WTC11 (cell line): Measurements from ENCODE around the gene NFKB1. TPM values are rescaled to one million over a fixed set of nuclear protein-coding genes. Genes with fewer than 3 reads are reported as not detected.

Source experiments
- ATAC-seq: fragments of 200-7000 bp; cut with Tn5 transposase; 2 replicates; pipeline ENCODE4 v1.10.0; 2021; ENCODE audit warnings: mild to moderate bottlenecking, moderate library complexity
- CTCF ChIA-PET: fragments of 300-600 bp; sonication (Branson Sonifier 250); formaldehyde crosslinking; loops from one replicate; lab custom pipeline; 2021; ENCODE audit warnings: antibody characterized with exemption; lab: Charles Lee
- POLR2A ChIA-PET: fragments of 350-600 bp; sonication (Branson Sonifier 250); formaldehyde crosslinking; loops from one replicate; lab custom pipeline; 2021; ENCODE audit warnings: antibody characterized with exemption; lab: Charles Lee
- DNase-seq: peaks from one replicate; pipeline ENCODE4 v3.0.0; 2021; ENCODE audit warnings: low spot score
- H3K27ac Mint-ChIP-seq: 2 replicates; pipeline ENCODE4 v1.8.0; 2021; ENCODE audit warnings: mixed read lengths
- H3K27me3 Mint-ChIP-seq: 2 replicates; pipeline ENCODE4 v1.8.0; 2021; ENCODE audit warnings: low read depth, mild to moderate bottlenecking, moderate library complexity, mixed read lengths
- H3K36me3 Mint-ChIP-seq: 2 replicates; pipeline ENCODE4 v1.8.0; 2021; ENCODE audit warnings: mixed read lengths
- H3K4me1 Mint-ChIP-seq: 2 replicates; pipeline ENCODE4 v1.8.0; 2022; ENCODE audit warnings: mixed read lengths
- H3K4me3 Mint-ChIP-seq: 2 replicates; pipeline ENCODE4 v1.8.0; 2021; ENCODE audit warnings: mild to moderate bottlenecking, moderate library complexity, mixed read lengths
- H3K9me3 Mint-ChIP-seq: 2 replicates; pipeline ENCODE4 v1.8.0; 2021; ENCODE audit warnings: mixed read lengths
- CREB1 ChIP-seq: sonication (generic); formaldehyde crosslinking; IDR thresholded peaks from 2 replicates; pipeline ENCODE4 v1.8.0; 2023; ENCODE audit warnings: mild to moderate bottlenecking, missing genetic modification reagents
- ESRRA ChIP-seq: sonication (generic); formaldehyde crosslinking; IDR thresholded peaks from 2 replicates; pipeline ENCODE4 v1.8.1; 2022; ENCODE audit warnings: mild to moderate bottlenecking, missing genetic modification reagents, borderline replicate concordance
- GRHL2 ChIP-seq: fragments of 250-450 bp; sonication (Bioruptor Pico); IDR thresholded peaks from 2 replicates; pipeline ENCODE4 v1.8.0; 2022; ENCODE audit warnings: mild to moderate bottlenecking, moderate library complexity; ENCODE audit not compliant: insufficient replicate concordance, severe bottlenecking
- GTF2I ChIP-seq: fragments of 250-450 bp; sonication (Bioruptor Pico); conservative IDR thresholded peaks from 2 replicates; pipeline ENCODE4 v1.4.0; 2021; ENCODE audit warnings: mild to moderate bottlenecking
- IRF2 ChIP-seq: sonication (generic); formaldehyde crosslinking; IDR thresholded peaks from 2 replicates; pipeline ENCODE4 v1.8.0; 2022; ENCODE audit warnings: low read depth, missing genetic modification reagents, borderline replicate concordance
- MXD4 ChIP-seq: fragments of 250-450 bp; sonication (Bioruptor Pico); IDR thresholded peaks from 2 replicates; pipeline ENCODE4 v1.8.0; 2021; ENCODE audit warnings: mild to moderate bottlenecking, moderate library complexity, borderline replicate concordance
- NR3C1 ChIP-seq: sonication (generic); formaldehyde crosslinking; conservative IDR thresholded peaks from 2 replicates; pipeline ENCODE4 v1.8.1; 2023; ENCODE audit warnings: low read depth, mild to moderate bottlenecking, missing genetic modification reagents
- RELA ChIP-seq: sonication (generic); formaldehyde crosslinking; IDR thresholded peaks from 2 replicates; pipeline ENCODE4 v1.8.1; 2022; ENCODE audit warnings: missing genetic modification reagents, mild to moderate bottlenecking, borderline replicate concordance
- SMAD4 ChIP-seq: sonication (generic); formaldehyde crosslinking; IDR thresholded peaks from 2 replicates; pipeline ENCODE4 v1.8.0; 2022; ENCODE audit warnings: mild to moderate bottlenecking, missing genetic modification reagents
- ZNF232 ChIP-seq: sonication (generic); formaldehyde crosslinking; IDR thresholded peaks from 2 replicates; pipeline ENCODE4 v1.8.0; 2022; ENCODE audit warnings: mild to moderate bottlenecking, missing genetic modification reagents
- ZNF423 ChIP-seq: fragments of 250-450 bp; sonication (Bioruptor Pico); IDR thresholded peaks from 2 replicates; pipeline ENCODE4 v2.1.2; 2022; ENCODE audit warnings: mild to moderate bottlenecking, moderate library complexity
- total RNA-seq: library from RNA; stranded (reverse); gene quantifications from 3 replicates; pipeline ENCODE4 v1.2.3, GENCODE V29; 2021
- TF ChIP-seq, protein P1 (sequence below): sonication (generic); formaldehyde crosslinking; IDR thresholded peaks from 2 replicates; pipeline ENCODE4 v1.8.1; 2023; ENCODE audit warnings: mild to moderate bottlenecking, missing genetic modification reagents, moderate library complexity
- TF ChIP-seq, protein P2 (sequence below): fragments of 250-450 bp; sonication (Bioruptor Pico); IDR thresholded peaks from 2 replicates; pipeline ENCODE4 v1.8.0; 2021; ENCODE audit warnings: mild to moderate bottlenecking
- TF ChIP-seq, protein P3 (sequence below): sonication (generic); formaldehyde crosslinking; IDR thresholded peaks from 2 replicates; pipeline ENCODE4 v1.8.0; 2022; ENCODE audit warnings: mild to moderate bottlenecking, missing genetic modification reagents
- TF ChIP-seq, protein P4 (sequence below): fragments of 200-600 bp; IDR thresholded peaks from 2 replicates; pipeline ENCODE4 v1.8.0; 2022; ENCODE audit warnings: antibody characterized with exemption
- TF ChIP-seq, protein P5 (sequence below): sonication (generic); formaldehyde crosslinking; IDR thresholded peaks from 2 replicates; pipeline ENCODE4 v1.8.1; 2022; ENCODE audit warnings: mild to moderate bottlenecking, moderate library complexity, missing genetic modification reagents
- TF ChIP-seq, protein P6 (sequence below): fragments of 250-450 bp; sonication (Bioruptor Pico); IDR thresholded peaks from 2 replicates; pipeline ENCODE4 v1.9.0; 2021; ENCODE audit warnings: mild to moderate bottlenecking
- TF ChIP-seq, protein P7 (sequence below): sonication (generic); formaldehyde crosslinking; IDR thresholded peaks from 2 replicates; pipeline ENCODE4 v1.8.1; 2022; ENCODE audit warnings: low read depth, mild to moderate bottlenecking, moderate library complexity, missing genetic modification reagents, borderline replicate concordance
- TF ChIP-seq, protein P8 (sequence below): fragments of 250-450 bp; sonication (Bioruptor Pico); conservative IDR thresholded peaks from 2 replicates; pipeline ENCODE4 v1.9.0; 2021; ENCODE audit warnings: mild to moderate bottlenecking

The NFKB1 gene
- total RNA-seq, 1 experiment from 2014 or later, result 5.6 TPM

DNA sequence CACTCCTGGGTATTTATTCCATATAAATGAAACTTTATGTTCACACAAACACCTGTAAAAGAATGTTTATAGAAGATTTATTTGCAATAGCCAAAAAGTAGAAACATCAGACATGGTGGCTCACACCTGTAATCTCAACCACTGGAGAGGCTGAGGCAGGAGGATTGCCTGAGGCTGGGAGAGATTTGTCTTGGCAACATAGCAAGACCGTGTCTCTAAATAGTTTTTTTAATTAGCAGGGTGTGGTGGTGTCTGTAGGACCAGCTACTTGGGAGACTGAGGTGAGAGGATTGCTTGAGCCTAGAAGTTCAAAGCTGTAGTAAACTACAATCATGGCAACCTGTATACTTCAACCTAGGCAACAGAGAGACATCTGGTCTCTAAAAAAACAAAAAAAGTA is 27.7 kb upstream of the NFKB1 start (continued):
- TF ChIP-seq, protein P1, sequence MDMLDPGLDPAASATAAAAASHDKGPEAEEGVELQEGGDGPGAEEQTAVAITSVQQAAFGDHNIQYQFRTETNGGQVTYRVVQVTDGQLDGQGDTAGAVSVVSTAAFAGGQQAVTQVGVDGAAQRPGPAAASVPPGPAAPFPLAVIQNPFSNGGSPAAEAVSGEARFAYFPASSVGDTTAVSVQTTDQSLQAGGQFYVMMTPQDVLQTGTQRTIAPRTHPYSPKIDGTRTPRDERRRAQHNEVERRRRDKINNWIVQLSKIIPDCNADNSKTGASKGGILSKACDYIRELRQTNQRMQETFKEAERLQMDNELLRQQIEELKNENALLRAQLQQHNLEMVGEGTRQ (CRISPR knock-in tag), result no peak
- TF ChIP-seq, protein P2, sequence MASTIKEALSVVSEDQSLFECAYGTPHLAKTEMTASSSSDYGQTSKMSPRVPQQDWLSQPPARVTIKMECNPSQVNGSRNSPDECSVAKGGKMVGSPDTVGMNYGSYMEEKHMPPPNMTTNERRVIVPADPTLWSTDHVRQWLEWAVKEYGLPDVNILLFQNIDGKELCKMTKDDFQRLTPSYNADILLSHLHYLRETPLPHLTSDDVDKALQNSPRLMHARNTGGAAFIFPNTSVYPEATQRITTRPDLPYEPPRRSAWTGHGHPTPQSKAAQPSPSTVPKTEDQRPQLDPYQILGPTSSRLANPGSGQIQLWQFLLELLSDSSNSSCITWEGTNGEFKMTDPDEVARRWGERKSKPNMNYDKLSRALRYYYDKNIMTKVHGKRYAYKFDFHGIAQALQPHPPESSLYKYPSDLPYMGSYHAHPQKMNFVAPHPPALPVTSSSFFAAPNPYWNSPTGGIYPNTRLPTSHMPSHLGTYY, result no peak
- TF ChIP-seq GRHL2 (CRISPR knock-in tag), result no peak

DNA sequence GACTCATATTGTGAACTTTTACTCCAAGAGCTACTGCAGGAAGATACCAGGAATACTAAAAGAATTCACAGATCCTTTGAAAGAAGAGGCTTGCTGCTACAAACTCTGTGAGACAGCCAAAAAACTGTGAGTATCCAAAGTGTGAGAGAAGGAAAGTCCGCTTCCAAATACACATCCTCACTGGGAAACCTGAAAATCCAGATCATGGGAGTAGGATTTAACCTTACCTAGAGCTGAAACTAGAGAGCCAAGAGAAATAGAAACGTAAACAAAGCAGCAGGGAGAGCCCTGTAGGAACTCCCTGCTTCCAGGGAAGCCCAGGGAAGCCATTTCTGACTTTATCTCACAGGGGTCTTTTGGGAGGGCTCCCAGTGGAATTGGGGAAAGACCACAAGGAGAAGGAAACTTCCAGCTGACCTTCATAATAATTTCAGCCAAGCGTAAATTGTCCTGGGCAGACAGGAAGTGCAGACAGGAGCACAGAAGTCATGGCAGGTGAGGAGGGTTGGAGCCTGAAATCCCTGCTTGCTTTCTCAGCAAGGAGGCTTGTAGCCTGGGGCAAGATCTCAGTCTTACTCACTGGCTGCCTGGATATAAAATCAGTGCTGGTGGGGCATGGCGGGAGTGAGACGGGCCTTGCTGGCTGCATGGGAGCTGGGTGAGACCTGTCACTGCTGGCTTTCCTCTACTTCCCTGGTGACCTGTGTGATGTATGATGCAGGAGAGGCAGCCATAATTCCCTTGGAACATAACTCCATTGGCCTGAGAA is 26.2 kb upstream of the NFKB1 start:
- ATAC-seq, result 0 out of 2 replicates have a peak, but pooled peaks have one; percentile 20
- CTCF ChIA-PET, result no interaction called here
- POLR2A ChIA-PET, result interaction anchor here (0.6 kb wide), 1 partner anchor 44 kb away, joined by 3 read pairs; no protein-coding TSS in a partner anchor
- peaks cover 48% of the 10 kb centered on the region for H3K9me3 Mint-ChIP-seq
- peaks cover 3% of the 10 kb centered on the region; the same call in 1 of the 2 replicates for H3K4me1 Mint-ChIP-seq
- no peak for DNase-seq
- TF ChIP-seq IRF2 (no peak), ZNF423 (CRISPR knock-in tag) (no peak), NR3C1 (CRISPR knock-in tag) (no peak), ESRRA (CRISPR knock-in tag) (no peak), GTF2I (CRISPR knock-in tag) (no peak), SMAD4 (CRISPR knock-in tag) (no peak), CREB1 (no peak)
- TF ChIP-seq, protein P3, sequence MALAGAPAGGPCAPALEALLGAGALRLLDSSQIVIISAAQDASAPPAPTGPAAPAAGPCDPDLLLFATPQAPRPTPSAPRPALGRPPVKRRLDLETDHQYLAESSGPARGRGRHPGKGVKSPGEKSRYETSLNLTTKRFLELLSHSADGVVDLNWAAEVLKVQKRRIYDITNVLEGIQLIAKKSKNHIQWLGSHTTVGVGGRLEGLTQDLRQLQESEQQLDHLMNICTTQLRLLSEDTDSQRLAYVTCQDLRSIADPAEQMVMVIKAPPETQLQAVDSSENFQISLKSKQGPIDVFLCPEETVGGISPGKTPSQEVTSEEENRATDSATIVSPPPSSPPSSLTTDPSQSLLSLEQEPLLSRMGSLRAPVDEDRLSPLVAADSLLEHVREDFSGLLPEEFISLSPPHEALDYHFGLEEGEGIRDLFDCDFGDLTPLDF (CRISPR knock-in tag), result no peak
- no peak overlapping the region for H3K27ac Mint-ChIP-seq
- H3K4me3 Mint-ChIP-seq, result no peak overlapping the region
- peaks cover 22% of the 10 kb centered on the region for H3K36me3 Mint-ChIP-seq
- peaks cover 2% of the 10 kb centered on the region; the same call in 1 of the 2 replicates for H3K27me3 Mint-ChIP-seq

DNA sequence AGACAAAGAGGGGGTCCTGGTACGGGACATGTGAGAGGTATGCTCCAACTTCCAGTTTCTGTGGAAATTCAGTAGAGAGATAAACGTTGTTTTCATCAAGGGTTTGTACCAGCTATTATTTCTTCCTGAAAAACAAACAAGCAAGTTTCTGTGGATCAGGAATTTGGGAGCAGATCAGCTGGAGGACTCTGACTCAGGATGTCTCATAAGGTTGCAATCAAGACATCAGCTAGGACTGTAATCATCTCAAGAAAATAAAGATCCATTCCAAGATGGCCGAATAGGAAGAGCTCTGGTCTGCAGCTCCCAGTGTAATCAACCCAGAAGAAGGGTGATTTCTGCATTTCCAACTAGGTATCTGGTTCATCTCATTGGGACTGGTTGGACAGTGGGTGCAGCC is 23.5 kb upstream of the NFKB1 start:
- Mint-ChIP-seq H3K27me3 (peaks cover 3% of the 10 kb centered on the region; the same call in 1 of the 2 replicates), H3K36me3 (peaks cover 24% of the 10 kb centered on the region), H3K4me3 (no peak overlapping the region), H3K4me1 (peaks cover 3% of the 10 kb centered on the region; the same call in 1 of the 2 replicates), H3K27ac (no peak overlapping the region), H3K9me3 (peaks cover 66% of the 10 kb centered on the region)
- ChIA-PET POLR2A (no interaction called here), CTCF (interaction anchor here (0.6 to 1.4 kb wide), 3 partner anchors 47 to 622 kb away, joined by 3 to 4 read pairs (median 4); no protein-coding TSS in a partner anchor)
- TF ChIP-seq, protein P4, sequence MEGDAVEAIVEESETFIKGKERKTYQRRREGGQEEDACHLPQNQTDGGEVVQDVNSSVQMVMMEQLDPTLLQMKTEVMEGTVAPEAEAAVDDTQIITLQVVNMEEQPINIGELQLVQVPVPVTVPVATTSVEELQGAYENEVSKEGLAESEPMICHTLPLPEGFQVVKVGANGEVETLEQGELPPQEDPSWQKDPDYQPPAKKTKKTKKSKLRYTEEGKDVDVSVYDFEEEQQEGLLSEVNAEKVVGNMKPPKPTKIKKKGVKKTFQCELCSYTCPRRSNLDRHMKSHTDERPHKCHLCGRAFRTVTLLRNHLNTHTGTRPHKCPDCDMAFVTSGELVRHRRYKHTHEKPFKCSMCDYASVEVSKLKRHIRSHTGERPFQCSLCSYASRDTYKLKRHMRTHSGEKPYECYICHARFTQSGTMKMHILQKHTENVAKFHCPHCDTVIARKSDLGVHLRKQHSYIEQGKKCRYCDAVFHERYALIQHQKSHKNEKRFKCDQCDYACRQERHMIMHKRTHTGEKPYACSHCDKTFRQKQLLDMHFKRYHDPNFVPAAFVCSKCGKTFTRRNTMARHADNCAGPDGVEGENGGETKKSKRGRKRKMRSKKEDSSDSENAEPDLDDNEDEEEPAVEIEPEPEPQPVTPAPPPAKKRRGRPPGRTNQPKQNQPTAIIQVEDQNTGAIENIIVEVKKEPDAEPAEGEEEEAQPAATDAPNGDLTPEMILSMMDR, result no peak
- TF ChIP-seq, protein P5, sequence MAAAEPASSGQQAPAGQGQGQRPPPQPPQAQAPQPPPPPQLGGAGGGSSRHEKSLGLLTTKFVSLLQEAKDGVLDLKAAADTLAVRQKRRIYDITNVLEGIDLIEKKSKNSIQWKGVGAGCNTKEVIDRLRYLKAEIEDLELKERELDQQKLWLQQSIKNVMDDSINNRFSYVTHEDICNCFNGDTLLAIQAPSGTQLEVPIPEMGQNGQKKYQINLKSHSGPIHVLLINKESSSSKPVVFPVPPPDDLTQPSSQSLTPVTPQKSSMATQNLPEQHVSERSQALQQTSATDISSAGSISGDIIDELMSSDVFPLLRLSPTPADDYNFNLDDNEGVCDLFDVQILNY, result no peak
- TF ChIP-seq, protein P6, sequence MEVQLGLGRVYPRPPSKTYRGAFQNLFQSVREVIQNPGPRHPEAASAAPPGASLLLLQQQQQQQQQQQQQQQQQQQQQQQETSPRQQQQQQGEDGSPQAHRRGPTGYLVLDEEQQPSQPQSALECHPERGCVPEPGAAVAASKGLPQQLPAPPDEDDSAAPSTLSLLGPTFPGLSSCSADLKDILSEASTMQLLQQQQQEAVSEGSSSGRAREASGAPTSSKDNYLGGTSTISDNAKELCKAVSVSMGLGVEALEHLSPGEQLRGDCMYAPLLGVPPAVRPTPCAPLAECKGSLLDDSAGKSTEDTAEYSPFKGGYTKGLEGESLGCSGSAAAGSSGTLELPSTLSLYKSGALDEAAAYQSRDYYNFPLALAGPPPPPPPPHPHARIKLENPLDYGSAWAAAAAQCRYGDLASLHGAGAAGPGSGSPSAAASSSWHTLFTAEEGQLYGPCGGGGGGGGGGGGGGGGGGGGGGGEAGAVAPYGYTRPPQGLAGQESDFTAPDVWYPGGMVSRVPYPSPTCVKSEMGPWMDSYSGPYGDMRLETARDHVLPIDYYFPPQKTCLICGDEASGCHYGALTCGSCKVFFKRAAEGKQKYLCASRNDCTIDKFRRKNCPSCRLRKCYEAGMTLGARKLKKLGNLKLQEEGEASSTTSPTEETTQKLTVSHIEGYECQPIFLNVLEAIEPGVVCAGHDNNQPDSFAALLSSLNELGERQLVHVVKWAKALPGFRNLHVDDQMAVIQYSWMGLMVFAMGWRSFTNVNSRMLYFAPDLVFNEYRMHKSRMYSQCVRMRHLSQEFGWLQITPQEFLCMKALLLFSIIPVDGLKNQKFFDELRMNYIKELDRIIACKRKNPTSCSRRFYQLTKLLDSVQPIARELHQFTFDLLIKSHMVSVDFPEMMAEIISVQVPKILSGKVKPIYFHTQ (CRISPR knock-in tag), result no peak
- TF ChIP-seq, protein P7, sequence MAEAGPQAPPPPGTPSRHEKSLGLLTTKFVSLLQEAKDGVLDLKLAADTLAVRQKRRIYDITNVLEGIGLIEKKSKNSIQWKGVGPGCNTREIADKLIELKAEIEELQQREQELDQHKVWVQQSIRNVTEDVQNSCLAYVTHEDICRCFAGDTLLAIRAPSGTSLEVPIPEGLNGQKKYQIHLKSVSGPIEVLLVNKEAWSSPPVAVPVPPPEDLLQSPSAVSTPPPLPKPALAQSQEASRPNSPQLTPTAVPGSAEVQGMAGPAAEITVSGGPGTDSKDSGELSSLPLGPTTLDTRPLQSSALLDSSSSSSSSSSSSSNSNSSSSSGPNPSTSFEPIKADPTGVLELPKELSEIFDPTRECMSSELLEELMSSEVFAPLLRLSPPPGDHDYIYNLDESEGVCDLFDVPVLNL (CRISPR knock-in tag), result no peak
- no peak for TF ChIP-seq RELA (CRISPR knock-in tag)
- TF ChIP-seq CREB1, result no peak
- no peak for TF ChIP-seq MXD4 (CRISPR knock-in tag)
- TF ChIP-seq ZNF232, result no peak
- TF ChIP-seq, protein P8, sequence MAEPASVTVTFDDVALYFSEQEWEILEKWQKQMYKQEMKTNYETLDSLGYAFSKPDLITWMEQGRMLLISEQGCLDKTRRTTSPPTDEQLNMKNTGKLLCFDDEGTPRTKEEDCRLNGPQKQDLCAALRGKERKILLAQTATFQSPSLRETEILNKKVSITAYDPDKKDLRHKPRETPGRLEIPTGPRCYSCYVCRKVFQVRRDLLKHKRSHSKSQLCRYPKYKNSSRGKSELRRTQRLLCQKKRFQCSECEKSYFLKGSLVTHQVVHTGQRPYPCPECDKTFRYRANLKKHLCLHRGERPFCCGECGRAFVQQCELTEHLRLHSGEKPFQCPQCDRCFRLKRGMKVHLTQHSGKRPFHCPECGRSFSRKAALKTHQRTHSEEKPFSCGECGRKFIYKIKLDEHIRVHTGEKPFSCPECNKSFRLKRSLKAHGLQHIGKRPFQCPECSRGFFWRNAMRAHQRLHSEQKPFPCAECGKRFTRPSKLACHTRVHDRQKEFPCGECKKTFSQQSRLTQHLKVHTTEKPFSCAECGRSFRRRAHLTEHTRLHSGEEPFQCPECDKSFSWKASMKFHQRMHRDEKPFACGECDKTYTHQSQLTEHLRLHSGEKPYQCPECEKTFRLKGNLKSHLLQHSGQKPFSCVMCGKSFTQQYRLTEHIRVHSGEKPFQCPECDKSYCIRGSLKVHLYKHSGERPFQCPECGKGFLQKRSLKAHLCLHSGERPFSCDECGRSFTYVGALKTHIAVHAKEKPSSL, result no peak
- DNase-seq (no peak), ATAC-seq (no peak)
